ENCODE results near the gene COPS7A.

COPS7A gene

GRCh38 chr12:6699989-6700645 is 23.7 kb upstream of the COPS7A start:
- H4K8ac ChIP-seq (ENCODE audit: low read length): no peak overlapping the region
- peak overlapping the region; percentile 86 for H3K4me2 ChIP-seq (ENCODE audit: low read length, poor library complexity, severe bottlenecking)
- no peak overlapping the region for H4K91ac ChIP-seq (ENCODE audit: low read length)
- peaks cover 26% of the 10 kb centered on the region for H3K4me1 ChIP-seq (ENCODE audit: control insufficient read depth, insufficient read depth, low read depth, low read length)
- no peaks in the 10 kb centered on the region for H3K9me3 ChIP-seq (ENCODE audit: control insufficient read depth, low read length)
- WGBS: 1% methylated on average over 41 of the region's 65 CpGs
- peak overlapping the region in 1 of 2 experiments; percentile 43 for H3K18ac ChIP-seq (ENCODE audit: low read depth in 1 of 2, low read length in 2 of 2)
- no peaks in the 10 kb centered on the region for H3K79me1 ChIP-seq (replicated peaks; ENCODE audit: low read length, poor library complexity, severe bottlenecking)
- no peak overlapping the region for H3K27ac ChIP-seq (ENCODE audit: low read length, poor library complexity, severe bottlenecking)
- H3K23ac ChIP-seq (ENCODE audit: low read length in 2 of 2): peak overlapping the region in 1 of 2 experiments; percentile 70
- H2AK5ac ChIP-seq (ENCODE audit: low read length, severe bottlenecking): no peak overlapping the region
- peaks cover 0 to 26% of the 10 kb centered on the region in 2 experiments for H3K36me3 ChIP-seq (ENCODE audit: control insufficient read depth in 1 of 2, insufficient read depth in 2 of 2, low read depth in 1 of 2, low read length in 2 of 2)
- peak overlapping the region; percentile 29 for H2BK120ac ChIP-seq (ENCODE audit: low read depth, low read length)
- peak overlapping the region; percentile 74 to 79 for H3K4me3 ChIP-seq (ENCODE audit: insufficient read depth in 1 of 2, low read depth in 1 of 2, low read length in 2 of 2)
- peak overlapping the region in 1 of 2 experiments; percentile 49 for H2BK12ac ChIP-seq (ENCODE audit: low read length in 2 of 2)
- peak overlapping the region in 1 of 2 experiments; percentile 7 for H3K4ac ChIP-seq (ENCODE audit: low read depth in 1 of 2, low read length in 2 of 2)
- H2BK15ac ChIP-seq (ENCODE audit: low read depth, poor library complexity, severe bottlenecking): peak overlapping the region; percentile 57
- no peak for DNase-seq
- no peak overlapping the region for H2BK5ac ChIP-seq (ENCODE audit: low read depth, low read length, poor library complexity, severe bottlenecking)
- peaks cover 11 to 51% of the 10 kb centered on the region in 2 experiments for H3K27me3 ChIP-seq (ENCODE audit: control insufficient read depth in 1 of 2, insufficient read depth in 1 of 2, low read length in 2 of 2)
- peak overlapping the region; percentile 36 for H2AFZ ChIP-seq (ENCODE audit: low read depth, low read length)
- H3K9ac ChIP-seq (ENCODE audit: low read length): peak overlapping the region; percentile 59
- peak overlapping the region in 1 of 2 experiments; percentile 63 for H3K14ac ChIP-seq (ENCODE audit: low read length in 2 of 2)

GRCh38 chr12:6700646-6701051 is 23.2 kb upstream of the COPS7A start, which contains the start of gene PIANP:
TSS of gene PIANP (minus strand) at chr12:6700815. CDS start at chr12:6698061, 2,754 bp downstream.
- Histone ChIP-seq H3K36me3 (ENCODE audit: control insufficient read depth in 1 of 2, insufficient read depth in 2 of 2, low read depth in 1 of 2, low read length in 2 of 2) (peaks cover 0 to 21% of the 10 kb centered on the region in 2 experiments), H3K4me1 (ENCODE audit: control insufficient read depth, insufficient read depth, low read depth, low read length) (peaks cover 26% of the 10 kb centered on the region), H2AFZ (ENCODE audit: low read depth, low read length) (peak within 1 kb of the TSS; percentile 36), H3K79me1 (replicated peaks; ENCODE audit: low read length, poor library complexity, severe bottlenecking) (no peaks in the 10 kb centered on the region), H4K8ac (ENCODE audit: low read length) (no peak within 1 kb of the TSS), H2BK120ac (ENCODE audit: low read depth, low read length) (peak within 1 kb of the TSS; percentile 35), H2AK5ac (ENCODE audit: low read length, severe bottlenecking) (peak within 1 kb of the TSS; percentile 67), H3K18ac (ENCODE audit: low read depth in 1 of 2, low read length in 2 of 2) (peak within 1 kb of the TSS; percentile 43 to 52), H2BK15ac (ENCODE audit: low read depth, poor library complexity, severe bottlenecking) (peak within 1 kb of the TSS; percentile 57), H3K4me3 (ENCODE audit: insufficient read depth in 1 of 2, low read depth in 1 of 2, low read length in 2 of 2) (peak within 1 kb of the TSS; percentile 74 to 79), H2BK5ac (ENCODE audit: low read depth, low read length, poor library complexity, severe bottlenecking) (no peak within 1 kb of the TSS), H3K27me3 (ENCODE audit: control insufficient read depth in 1 of 2, insufficient read depth in 1 of 2, low read length in 2 of 2) (peaks cover 11 to 51% of the 10 kb centered on the region in 2 experiments), H4K91ac (ENCODE audit: low read length) (no peak within 1 kb of the TSS), H3K9ac (ENCODE audit: low read length) (peak within 1 kb of the TSS; percentile 73), H3K9me3 (ENCODE audit: control insufficient read depth, low read length) (no peaks in the 10 kb centered on the region), H3K4ac (ENCODE audit: low read depth in 1 of 2, low read length in 2 of 2) (peak within 1 kb of the TSS in 1 of 2 experiments; percentile 7), H3K4me2 (ENCODE audit: low read length, poor library complexity, severe bottlenecking) (peak within 1 kb of the TSS; percentile 86), H3K27ac (ENCODE audit: low read length, poor library complexity, severe bottlenecking) (no peak within 1 kb of the TSS), H2BK12ac (ENCODE audit: low read length in 2 of 2) (peak within 1 kb of the TSS in 1 of 2 experiments; percentile 49), H3K23ac (ENCODE audit: low read length in 2 of 2) (peak within 1 kb of the TSS in 1 of 2 experiments; percentile 70), H3K14ac (ENCODE audit: low read length in 2 of 2) (peak within 1 kb of the TSS in 1 of 2 experiments; percentile 63)
- peak; percentile 40 for DNase-seq
- WGBS: under 1% methylated on average over 17 of the region's 43 CpGs

GRCh38 chr12:6701078-6701768 is 22.6 kb upstream of the COPS7A start:
- H4K91ac ChIP-seq (ENCODE audit: low read length): no peak overlapping the region
- 29% methylated on average over 13 of the region's 13 CpGs for WGBS
- no peak overlapping the region for H3K14ac ChIP-seq (ENCODE audit: low read length in 2 of 2)
- no peak overlapping the region for H3K23ac ChIP-seq (ENCODE audit: low read length in 2 of 2)
- H3K79me1 ChIP-seq (replicated peaks; ENCODE audit: low read length, poor library complexity, severe bottlenecking): no peaks in the 10 kb centered on the region
- H3K36me3 ChIP-seq (ENCODE audit: control insufficient read depth in 1 of 2, insufficient read depth in 2 of 2, low read depth in 1 of 2, low read length in 2 of 2): peaks cover 0 to 18% of the 10 kb centered on the region in 2 experiments
- H3K4me3 ChIP-seq (ENCODE audit: insufficient read depth in 1 of 2, low read depth in 1 of 2, low read length in 2 of 2): peak overlapping the region; percentile 74 to 76
- peak overlapping the region in 1 of 2 experiments; percentile 52 for H3K18ac ChIP-seq (ENCODE audit: low read depth in 1 of 2, low read length in 2 of 2)
- no peak overlapping the region for H3K27ac ChIP-seq (ENCODE audit: low read length, poor library complexity, severe bottlenecking)
- peak overlapping the region; percentile 35 for H2BK120ac ChIP-seq (ENCODE audit: low read depth, low read length)
- no peak overlapping the region for H4K8ac ChIP-seq (ENCODE audit: low read length)
- no peaks in the 10 kb centered on the region for H3K9me3 ChIP-seq (ENCODE audit: control insufficient read depth, low read length)
- H2AK5ac ChIP-seq (ENCODE audit: low read length, severe bottlenecking): peak overlapping the region; percentile 67
- peak overlapping the region; percentile 73 for H3K9ac ChIP-seq (ENCODE audit: low read length)
- peak overlapping the region; percentile 62 for H3K4me2 ChIP-seq (ENCODE audit: low read length, poor library complexity, severe bottlenecking)
- no peak overlapping the region for H2BK15ac ChIP-seq (ENCODE audit: low read depth, poor library complexity, severe bottlenecking)
- peaks cover 26% of the 10 kb centered on the region for H3K4me1 ChIP-seq (ENCODE audit: control insufficient read depth, insufficient read depth, low read depth, low read length)
- H2BK5ac ChIP-seq (ENCODE audit: low read depth, low read length, poor library complexity, severe bottlenecking): no peak overlapping the region
- no peak overlapping the region for H3K4ac ChIP-seq (ENCODE audit: low read depth in 1 of 2, low read length in 2 of 2)
- H2AFZ ChIP-seq (ENCODE audit: low read depth, low read length): peak overlapping the region; percentile 8
- H3K27me3 ChIP-seq (ENCODE audit: control insufficient read depth in 1 of 2, insufficient read depth in 1 of 2, low read length in 2 of 2): peaks cover 11 to 46% of the 10 kb centered on the region in 2 experiments
- H2BK12ac ChIP-seq (ENCODE audit: low read length in 2 of 2): no peak overlapping the region
- DNase-seq: no peak

GRCh38 chr12:6703631-6704030 is 20.2 kb upstream of the COPS7A start:
- Histone ChIP-seq H3K27me3 (ENCODE audit: control insufficient read depth in 1 of 2, insufficient read depth in 1 of 2, low read length in 2 of 2) (peaks cover 11 to 42% of the 10 kb centered on the region in 2 experiments), H2BK120ac (ENCODE audit: low read depth, low read length) (no peak overlapping the region)

More at GRCh38 chr12:6703631-6704030, 20.2 kb upstream of the COPS7A start:
- Histone ChIP-seq H2AK5ac (ENCODE audit: low read length, severe bottlenecking) (no peak overlapping the region), H2BK12ac (ENCODE audit: low read length in 2 of 2) (no peak overlapping the region), H3K23ac (ENCODE audit: low read length in 2 of 2) (peak overlapping the region in 1 of 2 experiments; percentile 1), H3K18ac (ENCODE audit: low read depth in 1 of 2, low read length in 2 of 2) (no peak overlapping the region), H3K79me1 (replicated peaks; ENCODE audit: low read length, poor library complexity, severe bottlenecking) (no peaks in the 10 kb centered on the region), H3K9me3 (ENCODE audit: control insufficient read depth, low read length) (no peaks in the 10 kb centered on the region), H3K4me3 (ENCODE audit: insufficient read depth in 1 of 2, low read depth in 1 of 2, low read length in 2 of 2) (no peak overlapping the region), H2AFZ (ENCODE audit: low read depth, low read length) (peak overlapping the region; percentile 29), H2BK5ac (ENCODE audit: low read depth, low read length, poor library complexity, severe bottlenecking) (no peak overlapping the region), H3K27ac (ENCODE audit: low read length, poor library complexity, severe bottlenecking) (no peak overlapping the region), H3K36me3 (ENCODE audit: control insufficient read depth in 1 of 2, insufficient read depth in 2 of 2, low read depth in 1 of 2, low read length in 2 of 2) (no peaks in the 10 kb centered on the region), H3K14ac (ENCODE audit: low read length in 2 of 2) (no peak overlapping the region), H3K4ac (ENCODE audit: low read depth in 1 of 2, low read length in 2 of 2) (no peak overlapping the region), H2BK15ac (ENCODE audit: low read depth, poor library complexity, severe bottlenecking) (no peak overlapping the region), H3K4me1 (ENCODE audit: control insufficient read depth, insufficient read depth, low read depth, low read length) (peaks cover 19% of the 10 kb centered on the region), H4K91ac (ENCODE audit: low read length) (no peak overlapping the region), H3K4me2 (ENCODE audit: low read length, poor library complexity, severe bottlenecking) (no peak overlapping the region), H3K9ac (ENCODE audit: low read length) (no peak overlapping the region), H4K8ac (ENCODE audit: low read length) (no peak overlapping the region)
- WGBS: 17% methylated on average over 10 of the region's 10 CpGs
- DNase-seq: peak; percentile 56
